ENCODE data around the gene KLHL24.

DNA sequence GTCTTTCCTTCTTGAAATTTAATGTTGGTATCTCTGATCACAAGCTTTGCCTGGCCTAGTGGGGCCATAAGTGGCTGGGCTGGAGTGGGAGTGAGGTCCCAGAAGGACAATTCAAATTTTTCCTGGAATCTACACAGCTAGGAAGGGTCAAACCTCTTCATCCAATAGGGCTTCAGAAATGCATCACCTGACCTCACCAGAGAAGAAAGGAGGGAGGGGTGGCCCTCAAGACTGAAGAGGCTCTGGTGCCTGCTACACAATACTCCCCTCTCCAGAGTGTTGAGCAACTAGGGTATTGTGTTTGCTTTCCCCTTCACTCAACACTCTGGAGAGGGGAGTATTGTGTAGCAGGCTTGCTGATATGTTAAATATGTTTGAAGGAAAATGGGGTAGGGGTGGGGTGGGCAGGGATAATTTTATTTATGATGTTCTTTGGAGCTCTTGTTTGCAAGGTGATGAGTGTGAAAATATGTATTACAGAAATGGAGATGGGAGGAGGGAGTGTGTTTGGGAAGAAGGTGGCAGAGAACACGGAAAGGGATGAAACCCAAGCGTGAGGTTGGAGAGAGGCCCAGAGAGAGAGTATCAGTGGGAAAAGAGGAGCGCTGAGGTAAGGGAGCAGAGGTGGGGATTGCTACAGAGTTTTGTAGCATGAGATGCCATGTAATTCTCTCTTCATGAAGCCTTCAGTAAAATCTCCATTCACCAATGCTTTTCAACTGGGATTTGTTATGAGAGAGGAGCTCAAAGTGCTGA, 5.7 kb upstream of the KLHL24 start:
- TF ChIP-seq, protein P1, sequence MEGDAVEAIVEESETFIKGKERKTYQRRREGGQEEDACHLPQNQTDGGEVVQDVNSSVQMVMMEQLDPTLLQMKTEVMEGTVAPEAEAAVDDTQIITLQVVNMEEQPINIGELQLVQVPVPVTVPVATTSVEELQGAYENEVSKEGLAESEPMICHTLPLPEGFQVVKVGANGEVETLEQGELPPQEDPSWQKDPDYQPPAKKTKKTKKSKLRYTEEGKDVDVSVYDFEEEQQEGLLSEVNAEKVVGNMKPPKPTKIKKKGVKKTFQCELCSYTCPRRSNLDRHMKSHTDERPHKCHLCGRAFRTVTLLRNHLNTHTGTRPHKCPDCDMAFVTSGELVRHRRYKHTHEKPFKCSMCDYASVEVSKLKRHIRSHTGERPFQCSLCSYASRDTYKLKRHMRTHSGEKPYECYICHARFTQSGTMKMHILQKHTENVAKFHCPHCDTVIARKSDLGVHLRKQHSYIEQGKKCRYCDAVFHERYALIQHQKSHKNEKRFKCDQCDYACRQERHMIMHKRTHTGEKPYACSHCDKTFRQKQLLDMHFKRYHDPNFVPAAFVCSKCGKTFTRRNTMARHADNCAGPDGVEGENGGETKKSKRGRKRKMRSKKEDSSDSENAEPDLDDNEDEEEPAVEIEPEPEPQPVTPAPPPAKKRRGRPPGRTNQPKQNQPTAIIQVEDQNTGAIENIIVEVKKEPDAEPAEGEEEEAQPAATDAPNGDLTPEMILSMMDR (IDR thresholded peaks at IDR 0.05), result no peak
- no peak for TF ChIP-seq POLR2A (IDR thresholded peaks at IDR 0.05)
